Psoas muscle (tissue), 8 donors: ENCODE data around the gene FOXN3. TPM values are rescaled to one million over a fixed set of nuclear protein-coding genes. Genes with fewer than 3 reads are reported as not detected.

Experiments
- ATAC-seq, 4 donors: fragments of 200-7000 bp; cut with Tn5 transposase; one replicate each; pipeline ENCODE4 v1.9.1; 2020; ENCODE audit warnings: moderate library complexity in 3 of 4, mild to moderate bottlenecking in 2 of 4
- DNase-seq, 2 donors: peaks; one replicate each; pipeline ENCODE4 v3.0.0-alpha.2; 2020
- H3K27ac ChIP-seq: fragments of 200-600 bp; one replicate; pipeline ENCODE4 v1.8.0; 2022
- H3K27me3 ChIP-seq, 3 donors: fragments of 200-600 bp in 1 of 3; one replicate each; pipeline versions ENCODE4 v1.6.1 to v1.8.0; 2013 to 2022; ENCODE audit warnings: low read length in 2 of 3, mild to moderate bottlenecking in 2 of 3, moderate library complexity in 1 of 3; ENCODE audit not compliant: insufficient read depth in 3 of 3
- H3K36me3 ChIP-seq, 2 donors: fragments of 200-600 bp in 1 of 2; one replicate each; pipeline versions ENCODE4 v1.6.1 to v1.8.0; 2013 to 2022; ENCODE audit warnings: low read depth in 1 of 2, mild to moderate bottlenecking in 1 of 2, moderate library complexity in 1 of 2; ENCODE audit not compliant: insufficient read depth in 1 of 2
- H3K4me1 ChIP-seq: fragments of 200-600 bp; one replicate; pipeline ENCODE4 v1.8.0; 2022
- H3K4me3 ChIP-seq: fragments of 200-600 bp; one replicate; pipeline ENCODE4 v1.8.0; 2022; ENCODE audit warnings: mild to moderate bottlenecking
- H3K9me3 ChIP-seq: fragments of 200-600 bp; one replicate; pipeline ENCODE4 v1.8.0; 2022
- WGBS, 3 donors: extraction: QIAGEN DNeasy Blood & Tissue Kit; methylation state at CpG; one replicate each; pipeline versions ENCODE4 v1.1.6 to v1.1.7; 2013; 5-methylcytosine and 5-hydroxymethylcytosine counted together
- intact Hi-C, 2 donors: fragments of 100-400 bp; cut with DNase I; formaldehyde crosslinking; loops; one replicate each; pipeline versions ENCODE4 v1.11.0 to v1.14.2; 2022
- polyA plus RNA-seq, 3 donors: library from polyadenylated mRNA; stranded (reverse); fragments of 200-250 nt; gene quantifications; one replicate each; pipeline ENCODE4 v1.2.3, GENCODE V29; 2013
- total RNA-seq, 4 donors: library from RNA; stranded (reverse); fragmentation: NEBNext Ultra II Directional in 2 of 4; extraction: Animal tissue kit (Norgen Biotek cat#: 25700) in 2 of 4; gene quantifications; one replicate each; pipeline versions ENCODE4 v1.2.1 to v1.2.4, GENCODE V29; 2021 to 2023
- TF ChIP-seq, protein P1 (sequence below): fragments of 200-600 bp; IDR thresholded peaks from one replicate; pipeline ENCODE4 v1.8.0; 2022; ENCODE audit warnings: antibody characterized with exemption
- donor health status: healthy with polysubstance abuse.
- donor health status: DM: no; HTN: no; CAD: no; lungs with moderate emphysema.
- donor health status: Bipolar disorder and iron deficiency.
- donor health status: healthy.
- donor health status: DM: yes; HTN: yes; CAD: no.
- donor health status: DM: no; HTN: no; CAD: no.
- donor health status: DM: no; HTN: no; CAD: no.
- donor health status: DM: yes; HTN: yes; CAD: no.

Gene FOXN3
- total and polyA plus RNA-seq, 7 donors = 10.1 to 123 (median 73.6) TPM

GRCh38 chr14:89409961-89410360, 7.1 kb downstream of the FOXN3 start:
- Histone ChIP-seq H3K27ac (peak overlapping the region; percentile 72), H3K4me3 (peak overlapping the region; percentile 0), H3K36me3 (peaks cover 2 to 20% of the 10 kb centered on the region in 2 donors), H3K4me1 (peaks cover 49% of the 10 kb centered on the region), H3K9me3 (no peaks in the 10 kb centered on the region), H3K27me3 (no peaks in the 10 kb centered on the region)
- DNase-seq (no peak), ATAC-seq (no peak)
- intact Hi-C loops = loop anchor here in 1 of 2 donors (10.0 kb wide), 1 partner anchor 225 kb away; no protein-coding TSS in a partner anchor
- TF ChIP-seq, protein P1, sequence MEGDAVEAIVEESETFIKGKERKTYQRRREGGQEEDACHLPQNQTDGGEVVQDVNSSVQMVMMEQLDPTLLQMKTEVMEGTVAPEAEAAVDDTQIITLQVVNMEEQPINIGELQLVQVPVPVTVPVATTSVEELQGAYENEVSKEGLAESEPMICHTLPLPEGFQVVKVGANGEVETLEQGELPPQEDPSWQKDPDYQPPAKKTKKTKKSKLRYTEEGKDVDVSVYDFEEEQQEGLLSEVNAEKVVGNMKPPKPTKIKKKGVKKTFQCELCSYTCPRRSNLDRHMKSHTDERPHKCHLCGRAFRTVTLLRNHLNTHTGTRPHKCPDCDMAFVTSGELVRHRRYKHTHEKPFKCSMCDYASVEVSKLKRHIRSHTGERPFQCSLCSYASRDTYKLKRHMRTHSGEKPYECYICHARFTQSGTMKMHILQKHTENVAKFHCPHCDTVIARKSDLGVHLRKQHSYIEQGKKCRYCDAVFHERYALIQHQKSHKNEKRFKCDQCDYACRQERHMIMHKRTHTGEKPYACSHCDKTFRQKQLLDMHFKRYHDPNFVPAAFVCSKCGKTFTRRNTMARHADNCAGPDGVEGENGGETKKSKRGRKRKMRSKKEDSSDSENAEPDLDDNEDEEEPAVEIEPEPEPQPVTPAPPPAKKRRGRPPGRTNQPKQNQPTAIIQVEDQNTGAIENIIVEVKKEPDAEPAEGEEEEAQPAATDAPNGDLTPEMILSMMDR = no peak
- WGBS, 3 donors = 50 to 70% (median 55%) methylated on average over 10 of the region's 10 CpGs

GRCh38 chr14:89408907-89409700, 7.9 kb downstream of the FOXN3 start:
- H3K4me1 ChIP-seq = peaks cover 44% of the 10 kb centered on the region
- ATAC-seq (peak; percentile 52 to 75 (median 54)), DNase-seq (no peak)
- H3K27me3 ChIP-seq = no peaks in the 10 kb centered on the region
- intact Hi-C loops = no loop called here
- H3K27ac ChIP-seq = peak overlapping the region; percentile 72
- TF ChIP-seq, protein P1 = no peak
- H3K4me3 ChIP-seq = no peak overlapping the region
- WGBS, 3 donors = 33 to 64% (median 36%) methylated on average over 13 to 14 of the region's 14 CpGs
- peaks cover 2 to 20% of the 10 kb centered on the region in 2 donors for H3K36me3 ChIP-seq
- H3K9me3 ChIP-seq = no peaks in the 10 kb centered on the region

DNA sequence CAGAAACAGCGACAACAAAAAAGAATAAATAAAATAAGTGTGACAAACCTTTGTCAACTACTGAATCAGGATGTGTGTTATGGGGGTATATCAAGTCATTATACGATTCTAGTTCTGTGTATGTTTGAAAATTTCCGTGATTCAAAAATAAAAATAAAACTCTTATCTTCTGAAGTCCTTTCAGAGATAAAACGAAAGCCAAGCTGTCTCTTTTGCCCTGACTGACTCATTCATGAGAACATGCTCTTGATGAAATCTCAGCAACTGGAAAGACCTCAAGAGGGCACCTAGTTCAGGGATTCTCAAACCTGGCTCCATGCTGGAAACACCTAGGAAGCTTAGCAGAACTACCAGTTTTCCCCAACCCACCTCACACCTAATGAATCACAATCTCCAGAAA, 9.2 kb downstream of the FOXN3 start:
- intact Hi-C loops = no loop called here
- DNase-seq (no peak), ATAC-seq (peak in 2 of 4 donors; percentile 28 to 42)
- peak overlapping the region; percentile 72 for H3K27ac ChIP-seq
- TF ChIP-seq, protein P1 = no peak
- no peak overlapping the region for H3K4me3 ChIP-seq
- H3K9me3 ChIP-seq = no peaks in the 10 kb centered on the region
- peaks cover 0 to 20% of the 10 kb centered on the region in 2 donors for H3K36me3 ChIP-seq
- no peaks in the 10 kb centered on the region for H3K27me3 ChIP-seq
- H3K4me1 ChIP-seq = peaks cover 44% of the 10 kb centered on the region
- 82 to 91% (median 86%) methylated on average over 4 of the region's 4 CpGs for WGBS, 3 donors

GRCh38 chr14:89406941-89407340, 10.1 kb downstream of the FOXN3 start:
- ATAC-seq (peak in 2 of 4 donors; percentile 62 to 64), DNase-seq (no peak)
- TF ChIP-seq, protein P1 = no peak
- H3K9me3 ChIP-seq = no peaks in the 10 kb centered on the region
- H3K4me1 ChIP-seq = peaks cover 52% of the 10 kb centered on the region
- no peaks in the 10 kb centered on the region for H3K27me3 ChIP-seq
- intact Hi-C loops = no loop called here
- H3K4me3 ChIP-seq = no peak overlapping the region
- H3K36me3 ChIP-seq = peaks cover 0 to 17% of the 10 kb centered on the region in 2 donors
- WGBS, 3 donors = 3 to 13% (median 4%) methylated on average over 4 of the region's 4 CpGs
- peak overlapping the region; percentile 72 for H3K27ac ChIP-seq
